H1 (cell line): Measurements from ENCODE around the gene LHPP. TPM values are rescaled to one million over a fixed set of nuclear protein-coding genes. Genes with fewer than 3 reads are reported as not detected.

Experiments
- CHD7 ChIP-seq: fragments of 300-600 bp; sonication (generic); IDR thresholded peaks from 2 replicates; pipeline ENCODE4 v1.7.1; 2012; ENCODE audit warnings: low read length, moderate library complexity, mild to moderate bottlenecking, inconsistent platforms; ENCODE audit not compliant: insufficient replicate concordance
- EGR1 ChIP-seq: IDR thresholded peaks from 2 replicates; pipeline ENCODE4 v1.6.1; 2011; ENCODE audit warnings: low read depth, low read length, borderline replicate concordance
- GABPA ChIP-seq: IDR thresholded peaks from 2 replicates; pipeline ENCODE4 v1.6.1; 2011; ENCODE audit warnings: mild to moderate bottlenecking, low read length, moderate library complexity, borderline replicate concordance; ENCODE audit not compliant: insufficient read depth
- GTF2F1 ChIP-seq: IDR thresholded peaks from 2 replicates; pipeline ENCODE4 v1.6.1; 2012; ENCODE audit warnings: low read depth, low read length, improper control_type of control experiment, borderline replicate concordance
- JUN ChIP-seq: IDR thresholded peaks from 2 replicates; pipeline ENCODE4 v1.6.1; 2011; ENCODE audit warnings: low read depth, mild to moderate bottlenecking, improper control_type of control experiment, low read length
- POLR2AphosphoS5 ChIP-seq: IDR thresholded peaks from 2 replicates; pipeline ENCODE4 v1.6.1; 2011; ENCODE audit warnings: low read depth, low read length
- SIRT6 ChIP-seq: IDR thresholded peaks from one replicate; pipeline ENCODE4 v1.7.1; 2012; ENCODE audit warnings: low read length, inconsistent platforms
- SUZ12 ChIP-seq: fragments of 200-600 bp; sonication (generic); IDR thresholded peaks from 2 replicates; pipeline ENCODE4 v1.6.1; 2012; ENCODE audit warnings: mild to moderate bottlenecking, inconsistent platforms, low read length, moderate library complexity, mixed read lengths
- USF2 ChIP-seq: IDR thresholded peaks from 2 replicates; pipeline ENCODE4 v1.6.1; 2011; ENCODE audit warnings: low read length, improper control_type of control experiment
- polyA plus RNA-seq, 7 experiments: library from polyadenylated mRNA; depleted of rRNA in 3 of 7; stranded (reverse) in 5 of 7; unstranded in 2 of 7; fragments of >200 nt in 5 of 7; fragments of 200-250 nt in 2 of 7; gene quantifications; 1 replicate in 5 of 7; 2 replicates in 1 of 7; 4 replicates in 1 of 7; pipeline versions ENCODE4 v1.2.1 to v1.2.3, GENCODE V29; 2011 to 2013; ENCODE audit warnings: missing spikeins in 2 of 7, mixed read lengths in 2 of 7
- total RNA-seq: library from RNA; stranded (reverse); fragmentation: NEBNext Ultra II Directional; extraction: Animal tissue kit (Norgen Biotek cat#: 25700); gene quantifications from 2 replicates; pipeline ENCODE4 v1.2.1, GENCODE V29; 2021

LHPP gene
- total and polyA plus RNA-seq, 2 of the 8 experiments (the other 6 are each of a cell fraction or from before 2014, with no cell fraction given): 26.0 to 45.0 TPM

- no peak for TF ChIP-seq CHD7
- no peak for TF ChIP-seq JUN
- TF ChIP-seq SIRT6: no peak
- no peak for TF ChIP-seq GTF2F1
- TF ChIP-seq POLR2AphosphoS5: no peak
- TF ChIP-seq SUZ12: no peak
- no peak for TF ChIP-seq EGR1
- no peak for TF ChIP-seq GABPA
- TF ChIP-seq USF2: no peak
Observed at GRCh38 chr10:124522131-124522932, 60.7 kb downstream of the LHPP start (continued).
